Natural killer cell (primary cell): ENCODE measurements around the gene CEP44. TPM values are rescaled to one million over a fixed set of nuclear protein-coding genes. Genes with fewer than 3 reads are reported as not detected.

Source experiments
- ATAC-seq, 3 donors: fragments of 150-1000 bp in 2 of 3; fragments of 200-7000 bp in 1 of 3; cut with Tn5 transposase; 1 replicate in 1 of 3; 2 replicates in 2 of 3; pipeline ENCODE4 v1.10.0; 2021; ENCODE audit warnings: mild to moderate bottlenecking in 2 of 3, moderate library complexity in 2 of 3
- DNase-seq, 2 donors: peaks; one replicate each; pipeline versions ENCODE4 v3.0.0 to v3.0.0-alpha.2; 2013 to 2021; ENCODE audit warnings: mixed read lengths in 1 of 2
- H3K27ac ChIP-seq: one replicate; pipeline ENCODE4 v1.5.1; 2013; ENCODE audit warnings: mild to moderate bottlenecking, low read length
- H3K27me3 ChIP-seq: one replicate; pipeline ENCODE4 v1.6.1; 2013; ENCODE audit warnings: low read length; ENCODE audit not compliant: control insufficient read depth, insufficient read depth
- H3K36me3 ChIP-seq: one replicate; pipeline ENCODE4 v1.6.1; 2013; ENCODE audit warnings: low read length; ENCODE audit not compliant: control insufficient read depth, insufficient read depth
- H3K4me1 ChIP-seq: one replicate; pipeline ENCODE4 v1.6.1; 2013; ENCODE audit warnings: low read length; ENCODE audit not compliant: control insufficient read depth, insufficient read depth
- H3K4me3 ChIP-seq: one replicate; pipeline ENCODE4 v1.5.1; 2013; ENCODE audit warnings: low read length
- H3K9me3 ChIP-seq: one replicate; pipeline ENCODE4 v1.6.1; 2013; ENCODE audit warnings: low read length; ENCODE audit not compliant: control insufficient read depth, insufficient read depth
- H3K27ac Mint-ChIP-seq, 2 donors: one replicate each; pipeline ENCODE4 v1.8.0; 2022; ENCODE audit warnings: mild to moderate bottlenecking in 2 of 2, mixed read lengths in 2 of 2, moderate library complexity in 1 of 2
- H3K27me3 Mint-ChIP-seq, 2 donors: one replicate each; pipeline ENCODE4 v1.8.0; 2022; ENCODE audit warnings: low read depth in 2 of 2, mixed read lengths in 2 of 2
- H3K36me3 Mint-ChIP-seq: one replicate; pipeline ENCODE4 v1.8.0; 2022; ENCODE audit warnings: mixed read lengths
- H3K4me1 Mint-ChIP-seq, 2 donors: one replicate each; pipeline ENCODE4 v1.8.0; 2022; ENCODE audit warnings: mixed read lengths in 2 of 2
- H3K4me3 Mint-ChIP-seq: one replicate; pipeline ENCODE4 v1.8.0; 2022; ENCODE audit warnings: mild to moderate bottlenecking, moderate library complexity, mixed read lengths
- H3K9me3 Mint-ChIP-seq, 2 donors: one replicate each; pipeline ENCODE4 v1.8.0; 2022; ENCODE audit warnings: mixed read lengths in 2 of 2
- WGBS: methylation state at CpG from one replicate; pipeline ENCODE4 v1.1.7; 2013; ENCODE audit warnings: missing lambda C conversion rate; ENCODE audit not compliant: insufficient coverage; 5-methylcytosine and 5-hydroxymethylcytosine counted together
- intact Hi-C: fragments of 100-400 bp; cut with micrococcal nuclease; formaldehyde crosslinking; loops from one replicate; pipeline ENCODE4 v1.14.2; 2022
- total RNA-seq, 4 donors: library from RNA; stranded (reverse); fragments of 120-200 nt in 1 of 4; gene quantifications; one replicate each; pipeline versions ENCODE4 v1.2.3 to v1.2.4, GENCODE V29; 2013 to 2022
- TF ChIP-seq, protein P1 (sequence below): fragments of 200-600 bp; IDR thresholded peaks from one replicate; pipeline ENCODE4 v1.8.0; 2022; ENCODE audit warnings: antibody characterized with exemption

Gene CEP44
- total RNA-seq, 3 donors from 2014 or later (not counting 1 experiment from before 2014, with no cell fraction given), result 21.7 to 25.2 (median 23.4) TPM

DNA sequence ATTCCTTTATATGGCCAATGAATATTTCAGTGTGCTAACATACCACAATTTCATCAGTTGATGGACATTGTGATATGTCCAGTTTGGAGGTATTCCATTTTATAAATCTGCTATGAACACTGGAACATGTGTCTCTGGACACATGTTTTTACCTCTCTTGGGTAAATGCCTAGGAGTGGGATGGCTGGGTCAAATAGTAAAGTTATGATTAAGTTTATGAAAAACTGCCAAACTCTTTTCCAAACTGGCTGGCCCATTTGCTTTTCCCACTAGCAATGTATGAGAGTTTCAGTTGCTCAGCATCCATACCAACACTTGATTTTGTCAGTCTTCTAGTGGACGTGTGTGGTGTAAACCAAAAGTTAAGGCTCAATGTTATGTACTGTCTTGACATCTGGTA lies 40.5 kb downstream of the CEP44 start:
- Mint-ChIP-seq H3K4me3 (no peak overlapping the region), H3K36me3 (no peaks in the 10 kb centered on the region), H3K9me3 (no peaks in the 10 kb centered on the region), H3K4me1 (no peaks in the 10 kb centered on the region), H3K27ac (no peak overlapping the region), H3K27me3 (no peaks in the 10 kb centered on the region)
- H3K27me3 ChIP-seq, result no peaks in the 10 kb centered on the region
- peaks cover 3% of the 10 kb centered on the region for H3K36me3 ChIP-seq
- no peaks in the 10 kb centered on the region for H3K4me1 ChIP-seq
- WGBS, result 100% methylated on average over 1 of the region's 1 CpG
- H3K4me3 ChIP-seq, result no peak overlapping the region
- H3K27ac ChIP-seq, result no peak overlapping the region
- no peak for DNase-seq
- TF ChIP-seq, protein P1, sequence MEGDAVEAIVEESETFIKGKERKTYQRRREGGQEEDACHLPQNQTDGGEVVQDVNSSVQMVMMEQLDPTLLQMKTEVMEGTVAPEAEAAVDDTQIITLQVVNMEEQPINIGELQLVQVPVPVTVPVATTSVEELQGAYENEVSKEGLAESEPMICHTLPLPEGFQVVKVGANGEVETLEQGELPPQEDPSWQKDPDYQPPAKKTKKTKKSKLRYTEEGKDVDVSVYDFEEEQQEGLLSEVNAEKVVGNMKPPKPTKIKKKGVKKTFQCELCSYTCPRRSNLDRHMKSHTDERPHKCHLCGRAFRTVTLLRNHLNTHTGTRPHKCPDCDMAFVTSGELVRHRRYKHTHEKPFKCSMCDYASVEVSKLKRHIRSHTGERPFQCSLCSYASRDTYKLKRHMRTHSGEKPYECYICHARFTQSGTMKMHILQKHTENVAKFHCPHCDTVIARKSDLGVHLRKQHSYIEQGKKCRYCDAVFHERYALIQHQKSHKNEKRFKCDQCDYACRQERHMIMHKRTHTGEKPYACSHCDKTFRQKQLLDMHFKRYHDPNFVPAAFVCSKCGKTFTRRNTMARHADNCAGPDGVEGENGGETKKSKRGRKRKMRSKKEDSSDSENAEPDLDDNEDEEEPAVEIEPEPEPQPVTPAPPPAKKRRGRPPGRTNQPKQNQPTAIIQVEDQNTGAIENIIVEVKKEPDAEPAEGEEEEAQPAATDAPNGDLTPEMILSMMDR, result no peak
- no peak for ATAC-seq
- intact Hi-C loops, result no loop called here
- no peaks in the 10 kb centered on the region for H3K9me3 ChIP-seq

GRCh38 chr4:174324725-174325124 lies 41.0 kb downstream of the CEP44 start:
- intact Hi-C loops, result no loop called here
- TF ChIP-seq, protein P1, result no peak
- Mint-ChIP-seq H3K27ac (no peak overlapping the region), H3K27me3 (no peaks in the 10 kb centered on the region), H3K36me3 (no peaks in the 10 kb centered on the region), H3K4me1 (no peaks in the 10 kb centered on the region), H3K9me3 (no peaks in the 10 kb centered on the region), H3K4me3 (no peak overlapping the region)
- DNase-seq, result no peak
- no peak for ATAC-seq
- Histone ChIP-seq H3K9me3 (no peaks in the 10 kb centered on the region), H3K4me1 (no peaks in the 10 kb centered on the region), H3K36me3 (peaks cover 3% of the 10 kb centered on the region), H3K27me3 (no peaks in the 10 kb centered on the region), H3K4me3 (no peak overlapping the region), H3K27ac (no peak overlapping the region)
- no CpG with 5 or more reads among the region's 2 CpGs for WGBS

- DNase-seq, result no peak
Measured at GRCh38 chr4:174332741-174333493, 49.2 kb downstream of the CEP44 start.

More at GRCh38 chr4:174332741-174333493, 49.2 kb downstream of the CEP44 start:
- Mint-ChIP-seq H3K36me3 (no peaks in the 10 kb centered on the region), H3K9me3 (no peaks in the 10 kb centered on the region), H3K27ac (no peak overlapping the region), H3K27me3 (no peaks in the 10 kb centered on the region), H3K4me1 (no peaks in the 10 kb centered on the region), H3K4me3 (no peak overlapping the region)
- Histone ChIP-seq H3K36me3 (no peaks in the 10 kb centered on the region), H3K9me3 (no peaks in the 10 kb centered on the region), H3K27me3 (no peaks in the 10 kb centered on the region), H3K27ac (no peak overlapping the region), H3K4me3 (no peak overlapping the region), H3K4me1 (no peaks in the 10 kb centered on the region)
- no peak for ATAC-seq
- 92% methylated on average over 2 of the region's 4 CpGs for WGBS
- TF ChIP-seq, protein P1, result no peak
- intact Hi-C loops, result no loop called here
